Activated naive CD4-positive, alpha-beta T cell treated with anti-CD3 and anti-CD28 coated beads, Interleukin-2, amount 50 U/mL, for 72 hours (primary cell): ENCODE results near the gene TIAM1. TPM values are rescaled to one million over a fixed set of nuclear protein-coding genes. Genes with fewer than 3 reads are reported as not detected.

Experiments
- ATAC-seq, 2 donors: fragments of 150-1000 bp; cut with Tn5 transposase; 2 replicates each; pipeline ENCODE4 v1.10.0; 2021; ENCODE audit warnings: mild to moderate bottlenecking in 2 of 2, moderate library complexity in 2 of 2
- DNase-seq, 2 donors: peaks; one replicate each; pipeline ENCODE4 v3.0.0; 2021 to 2022; ENCODE audit warnings: low spot score in 2 of 2
- H3K27ac Mint-ChIP-seq, 2 donors: one replicate each; pipeline ENCODE4 v1.8.0; 2022; ENCODE audit warnings: mild to moderate bottlenecking in 2 of 2, mixed read lengths in 2 of 2
- H3K36me3 Mint-ChIP-seq, 2 donors: one replicate each; pipeline ENCODE4 v1.8.0; 2022; ENCODE audit warnings: mixed read lengths in 2 of 2
- H3K9me3 Mint-ChIP-seq, 2 donors: one replicate each; pipeline ENCODE4 v1.8.0; 2022; ENCODE audit warnings: mixed read lengths in 2 of 2
- total RNA-seq, 2 donors: library from RNA; stranded (reverse); gene quantifications; one replicate each; pipeline ENCODE4 v1.2.3, GENCODE V29; 2022

The TIAM1 gene
- total RNA-seq, 2 donors from 2014 or later: 43.7 to 70.6 TPM

DNA sequence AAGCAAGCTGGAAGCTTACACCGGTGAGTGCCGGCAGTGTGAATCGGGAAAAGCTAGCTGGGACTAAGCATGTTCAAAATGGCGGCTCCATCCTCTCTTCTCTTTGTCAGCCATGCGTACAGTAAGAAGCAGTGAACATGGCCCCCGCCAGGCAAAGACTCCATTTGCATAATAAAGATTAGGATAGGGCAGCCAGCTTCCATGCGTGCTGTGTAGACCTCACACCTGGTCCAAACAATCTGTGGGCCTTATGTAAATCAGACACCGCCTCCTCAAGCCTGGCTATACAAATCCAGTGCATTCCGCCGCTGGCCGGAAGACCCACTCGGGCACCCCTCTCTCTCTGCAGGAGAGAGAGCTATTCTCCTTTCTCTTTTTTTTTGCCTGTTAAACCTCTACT lies 150.3 kb downstream of the TIAM1 start:
- Mint-ChIP-seq H3K27ac (peak overlapping the region; percentile 48 to 90), H3K36me3 (peaks cover 12 to 30% of the 10 kb centered on the region in 2 donors), H3K9me3 (no peaks in the 10 kb centered on the region)
- ATAC-seq (no peak), DNase-seq (no peak)

DNA sequence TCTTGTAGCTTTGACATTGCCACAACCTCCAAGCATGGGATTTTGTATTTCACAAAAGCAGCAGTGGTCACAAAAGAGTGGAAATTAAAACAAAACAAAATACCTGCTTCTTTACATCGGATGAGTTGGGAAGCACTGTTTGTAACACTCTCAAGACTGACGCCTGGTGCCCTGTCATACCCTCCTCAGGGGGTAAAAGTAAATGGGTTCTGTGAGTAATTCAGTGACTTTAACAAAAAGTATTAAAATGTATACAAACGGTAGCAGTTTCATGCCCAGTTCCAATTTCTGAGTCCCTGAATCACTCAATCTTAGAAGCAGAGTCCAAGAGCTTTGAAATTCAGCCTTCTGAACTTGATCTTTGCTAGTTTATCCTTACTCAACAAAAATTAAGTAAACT lies 152.5 kb downstream of the TIAM1 start:
- Mint-ChIP-seq H3K9me3 (no peaks in the 10 kb centered on the region), H3K27ac (peak overlapping the region in 1 of 2 donors; percentile 97), H3K36me3 (peaks cover 23 to 42% of the 10 kb centered on the region in 2 donors)
- DNase-seq (no peak), ATAC-seq (peak; percentile 60 to 66)

DNA sequence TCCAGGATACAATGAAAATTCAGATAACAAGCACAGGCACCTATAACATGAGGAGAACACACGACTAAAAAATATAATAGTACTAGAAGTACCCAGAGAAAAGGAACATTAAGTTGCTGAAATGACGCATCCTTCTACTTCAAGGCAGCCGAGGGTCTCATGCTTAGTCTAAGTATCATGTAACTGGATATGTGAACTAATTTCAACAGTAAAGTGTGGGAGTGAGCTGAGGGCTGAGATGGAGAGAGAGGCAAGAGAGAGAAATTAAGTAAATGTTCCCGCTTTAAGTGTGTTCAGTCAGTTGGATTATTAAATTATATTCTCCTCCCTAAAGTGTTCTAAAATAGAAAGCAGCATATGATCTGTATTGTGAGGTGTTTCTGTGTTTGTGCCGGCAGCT lies 153.5 kb downstream of the TIAM1 start:
- H3K36me3 Mint-ChIP-seq: peaks cover 23 to 50% of the 10 kb centered on the region in 2 donors
- peak overlapping the region in 1 of 2 donors; percentile 97 for H3K27ac Mint-ChIP-seq
- DNase-seq (no peak), ATAC-seq (peak in 1 of 2 donors; percentile 27)
- H3K9me3 Mint-ChIP-seq: no peaks in the 10 kb centered on the region

DNA sequence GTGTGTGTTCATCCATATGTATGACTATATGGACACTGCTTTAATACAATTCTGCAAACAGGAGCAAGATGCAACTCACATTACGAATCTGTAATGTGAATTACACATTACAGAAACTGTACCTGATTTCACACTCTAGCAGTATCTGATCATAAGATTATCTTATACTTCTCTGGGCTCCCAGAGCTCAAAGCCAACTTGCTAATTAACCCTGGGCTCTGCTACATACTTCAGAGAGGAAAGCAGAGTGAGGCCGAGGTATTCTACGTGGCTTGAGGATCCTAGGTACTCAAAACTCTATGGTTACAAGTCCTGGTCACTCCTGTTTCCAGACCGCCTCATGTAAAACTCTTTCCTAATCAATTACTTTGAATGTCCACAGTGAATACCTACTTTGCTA lies 156.6 kb downstream of the TIAM1 start:
- ATAC-seq (no peak), DNase-seq (no peak)
- peaks cover 23 to 41% of the 10 kb centered on the region in 2 donors for H3K36me3 Mint-ChIP-seq
- H3K9me3 Mint-ChIP-seq: no peaks in the 10 kb centered on the region
- H3K27ac Mint-ChIP-seq: peak overlapping the region; percentile 84 to 97

DNA sequence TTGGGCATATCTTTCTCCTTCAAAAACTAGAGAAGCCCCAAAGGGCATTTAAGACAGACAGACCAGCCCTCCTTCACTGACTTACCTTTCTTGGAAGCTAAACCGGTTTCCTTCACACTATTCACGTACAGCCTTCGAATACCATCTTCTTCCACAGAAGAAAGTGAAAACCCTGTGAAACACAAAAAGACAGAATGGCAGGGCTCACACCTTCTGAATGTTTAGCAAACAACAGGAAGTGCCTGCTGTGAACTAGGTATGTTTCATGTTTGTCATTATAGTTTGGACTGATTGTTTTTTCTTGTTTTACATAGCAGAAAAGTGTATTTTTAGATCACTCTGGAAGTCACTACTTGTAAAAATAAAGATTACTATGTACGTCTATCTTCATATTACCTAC lies 157.1 kb downstream of the TIAM1 start:
- peaks cover 29 to 46% of the 10 kb centered on the region in 2 donors for H3K36me3 Mint-ChIP-seq
- no peak for ATAC-seq

DNA sequence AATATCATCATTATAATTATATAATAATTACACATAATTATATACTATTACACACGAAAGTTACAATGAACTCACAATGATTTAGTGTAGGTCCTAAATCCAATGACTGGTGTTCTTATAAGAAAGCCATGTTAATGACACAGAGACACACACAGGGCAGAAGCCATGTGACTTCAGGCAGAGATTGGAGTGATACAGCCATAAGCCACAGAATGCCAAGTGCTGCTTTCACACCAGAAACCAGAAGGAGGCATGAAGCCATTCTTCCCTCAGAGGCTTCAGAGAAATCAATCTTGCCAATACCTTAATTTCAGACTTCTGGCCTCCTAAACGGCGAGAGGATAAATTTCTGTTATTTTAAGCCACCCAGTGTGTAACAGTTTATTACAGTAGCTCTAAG lies 158.4 kb downstream of the TIAM1 start:
- DNase-seq: no peak
- ATAC-seq: peak; percentile 11 to 31
- Mint-ChIP-seq H3K36me3 (peaks cover 38 to 58% of the 10 kb centered on the region in 2 donors), H3K27ac (peak overlapping the region; percentile 84 to 97), H3K9me3 (no peaks in the 10 kb centered on the region)

More for the DNA sequence above, 157.1 kb downstream of the TIAM1 start:
- no peaks in the 10 kb centered on the region for H3K9me3 Mint-ChIP-seq
- peak overlapping the region; percentile 84 to 97 for H3K27ac Mint-ChIP-seq
- no peak for DNase-seq

DNA sequence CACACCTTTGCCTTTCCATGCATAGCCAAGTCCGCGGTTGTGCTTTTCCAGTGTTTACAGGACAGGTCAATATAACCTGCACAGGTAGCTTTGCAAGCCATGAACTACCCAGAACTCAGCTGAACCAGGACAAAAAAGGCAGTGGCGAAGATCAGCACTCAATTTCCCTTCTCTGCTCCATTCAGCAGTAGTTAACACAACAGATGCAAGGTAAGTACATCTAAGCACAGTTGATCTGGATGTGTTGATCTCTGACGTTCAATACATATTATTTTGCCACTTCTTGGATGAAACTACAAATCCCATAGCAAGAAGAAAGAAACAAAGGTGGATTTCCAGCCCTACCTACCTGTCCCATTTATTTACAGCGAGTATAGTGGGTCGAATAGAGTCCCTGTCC lies 159.2 kb downstream of the TIAM1 start:
- Mint-ChIP-seq H3K36me3 (peaks cover 38 to 65% of the 10 kb centered on the region in 2 donors), H3K9me3 (no peaks in the 10 kb centered on the region), H3K27ac (peak overlapping the region; percentile 96)
- ATAC-seq: no peak
- no peak for DNase-seq

DNA sequence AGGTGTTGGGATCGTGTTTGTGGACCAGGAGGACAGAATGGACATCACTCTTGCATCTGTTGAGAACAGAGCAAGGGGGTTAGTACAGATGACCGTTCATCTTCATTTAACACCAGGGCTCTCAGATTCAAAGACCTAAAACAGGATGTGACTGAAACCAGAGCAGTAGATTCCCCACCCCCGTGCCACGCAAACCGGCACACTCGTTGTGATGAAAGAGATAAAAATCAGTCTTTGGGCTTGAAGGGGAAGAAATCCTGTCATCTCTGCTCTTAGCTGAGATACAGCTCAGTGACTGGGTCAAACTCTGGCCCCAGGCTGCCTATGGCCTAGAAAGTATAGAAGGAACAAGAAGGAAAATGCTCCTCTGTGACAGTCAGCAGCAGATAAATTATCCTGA lies 159.6 kb downstream of the TIAM1 start:
- no peaks in the 10 kb centered on the region for H3K9me3 Mint-ChIP-seq
- H3K36me3 Mint-ChIP-seq: peaks cover 34 to 61% of the 10 kb centered on the region in 2 donors
- DNase-seq (peak; percentile 61 to 85), ATAC-seq (peak; percentile 54 to 73)
- peak overlapping the region; percentile 96 for H3K27ac Mint-ChIP-seq

DNA sequence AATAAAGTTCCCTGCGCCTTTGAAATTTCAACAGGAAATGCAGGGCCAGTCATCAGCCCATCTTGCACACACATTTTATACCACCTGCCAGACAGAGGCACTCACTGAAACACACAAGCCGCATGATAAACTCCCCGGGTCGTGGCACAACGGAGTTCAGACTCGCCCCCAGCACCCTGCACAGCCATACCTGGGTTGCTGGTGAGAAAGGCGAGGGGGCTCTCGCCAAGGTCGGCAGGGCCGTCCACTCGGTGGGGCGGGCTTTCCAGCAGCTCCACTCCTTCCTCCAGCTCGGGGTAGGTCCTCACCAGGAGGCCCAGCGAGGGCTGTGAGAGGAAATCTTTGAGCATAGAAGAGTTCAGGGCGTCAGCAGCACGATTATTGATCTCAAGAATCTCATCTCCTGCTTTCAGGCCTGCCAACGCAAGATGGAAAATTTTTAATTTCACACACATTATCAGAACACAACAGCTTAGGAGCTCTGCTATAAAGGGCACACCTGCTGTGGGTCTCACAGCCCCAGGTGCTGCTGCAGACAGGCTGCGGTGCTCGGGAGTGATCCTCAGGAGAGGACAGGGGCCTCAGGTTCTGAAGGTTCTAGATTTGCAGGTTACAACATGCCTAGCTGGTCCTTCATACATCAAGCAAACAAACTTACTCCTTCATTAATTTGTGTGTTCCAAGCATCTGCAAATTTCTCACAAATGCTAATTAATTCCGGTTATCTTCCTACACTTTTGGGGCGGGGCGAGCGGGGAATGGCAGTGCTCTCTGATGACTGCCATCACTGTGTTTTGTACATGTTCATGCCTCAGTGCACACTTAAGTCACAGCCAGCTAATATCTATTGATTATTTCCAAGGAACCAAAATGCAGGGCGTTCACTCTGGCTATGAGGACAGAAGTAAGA lies 161.6 kb downstream of the TIAM1 start:
- peak overlapping the region; percentile 96 to 100 for H3K27ac Mint-ChIP-seq
- peak; percentile 56 to 73 for ATAC-seq
- H3K9me3 Mint-ChIP-seq: no peaks in the 10 kb centered on the region
- H3K36me3 Mint-ChIP-seq: peaks cover 26 to 48% of the 10 kb centered on the region in 2 donors
- peak; percentile 53 to 72 for DNase-seq

DNA sequence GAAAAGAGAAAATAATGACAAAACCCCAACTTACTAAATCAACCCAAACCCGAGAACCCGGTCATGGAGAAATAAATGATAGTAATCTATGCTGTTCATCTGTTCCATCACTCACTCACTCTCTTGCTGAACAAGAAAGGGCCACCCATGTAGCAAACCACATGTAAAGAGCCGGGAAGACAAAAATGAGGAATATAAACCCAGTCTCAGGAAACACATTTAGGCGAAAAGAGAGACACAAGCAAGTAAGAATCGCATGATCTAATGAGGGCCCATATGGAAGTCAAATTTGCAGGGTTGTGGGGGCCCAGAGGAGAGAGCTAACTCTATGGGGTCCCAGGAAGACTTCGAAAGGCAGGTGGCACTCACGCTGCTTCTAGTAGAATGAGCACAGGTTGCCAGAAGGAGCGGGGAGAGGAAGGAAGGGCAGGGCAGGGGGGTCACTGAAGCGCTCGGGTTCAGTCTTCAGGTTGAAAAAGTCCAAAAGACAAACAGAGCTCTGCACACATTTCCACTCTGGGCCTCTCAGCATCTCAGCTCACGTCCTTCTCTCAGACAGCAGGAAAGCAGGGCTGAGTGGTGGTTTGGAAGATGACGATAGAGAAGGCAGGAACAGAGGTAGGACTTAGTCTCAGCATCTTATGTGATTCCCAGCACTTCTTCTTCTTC lies 162.8 kb downstream of the TIAM1 start:
- DNase-seq (no peak), ATAC-seq (peak in 1 of 2 donors; percentile 19)
- H3K27ac Mint-ChIP-seq: peak overlapping the region; percentile 96 to 99
- peaks cover 23 to 42% of the 10 kb centered on the region in 2 donors for H3K36me3 Mint-ChIP-seq
- no peaks in the 10 kb centered on the region for H3K9me3 Mint-ChIP-seq

DNA sequence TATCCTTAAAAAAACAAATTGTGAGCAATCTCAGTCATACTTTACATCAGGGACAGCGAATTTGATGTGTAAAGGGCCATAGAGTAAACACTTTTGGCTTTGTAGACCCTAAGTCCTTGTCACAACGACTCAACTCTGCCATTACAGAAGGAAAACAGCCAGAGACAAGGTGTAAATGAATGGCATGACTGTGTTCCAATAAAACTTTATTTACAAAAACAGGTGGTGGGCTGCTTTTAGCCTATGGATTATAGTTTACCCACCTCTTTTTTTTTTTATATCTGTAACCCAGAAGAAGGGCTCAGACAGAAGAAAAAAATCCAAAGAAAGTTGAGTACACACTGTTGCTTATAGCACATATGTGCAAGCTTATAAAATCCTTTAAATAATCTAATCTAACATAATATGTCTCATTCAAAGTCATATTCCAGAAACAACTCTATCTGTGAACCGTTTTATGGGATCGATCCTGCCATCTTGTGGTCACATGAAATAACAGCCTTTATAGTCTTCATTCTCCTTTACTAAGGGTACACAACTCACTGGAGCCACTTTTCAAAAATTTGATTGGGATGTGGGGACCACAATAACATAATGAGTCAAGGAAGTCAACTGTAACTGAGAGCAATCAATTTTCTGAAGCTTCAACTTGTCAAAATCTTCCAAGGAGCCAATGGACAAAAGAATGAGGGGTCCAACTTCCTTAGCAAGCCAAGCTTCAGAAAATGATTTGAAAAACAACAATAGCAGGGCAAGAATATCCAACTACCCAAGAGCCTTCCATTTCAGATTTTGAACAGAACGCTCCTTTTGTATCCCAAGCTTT lies 163.6 kb downstream of the TIAM1 start:
- Mint-ChIP-seq H3K36me3 (peaks cover 23 to 37% of the 10 kb centered on the region in 2 donors), H3K27ac (peak overlapping the region; percentile 96 to 99), H3K9me3 (no peaks in the 10 kb centered on the region)
- no peak for DNase-seq
- no peak for ATAC-seq

DNA sequence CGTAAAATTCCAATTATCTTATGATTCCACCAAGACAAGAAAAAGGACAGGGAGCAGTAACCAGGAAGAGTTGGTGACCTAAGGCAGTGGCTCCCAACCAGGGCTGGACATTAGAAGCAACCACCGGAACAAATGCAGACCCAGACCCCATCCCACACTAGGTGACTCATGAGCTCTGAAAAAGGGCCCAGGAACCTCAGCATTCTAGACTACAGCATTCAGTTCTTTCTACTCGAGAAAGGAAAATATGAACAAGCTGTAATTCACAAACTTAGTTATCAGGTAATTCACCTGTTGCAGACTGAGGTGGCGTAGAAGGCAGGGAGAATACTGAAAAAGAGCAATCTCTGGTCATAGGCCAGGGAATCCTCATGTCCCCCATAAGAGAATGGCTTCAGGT lies 167.3 kb downstream of the TIAM1 start:
- Mint-ChIP-seq H3K27ac (peak overlapping the region; percentile 73 to 86), H3K9me3 (no peaks in the 10 kb centered on the region), H3K36me3 (peaks cover 25 to 31% of the 10 kb centered on the region in 2 donors)
- no peak for DNase-seq
- peak; percentile 63 to 69 for ATAC-seq

DNA sequence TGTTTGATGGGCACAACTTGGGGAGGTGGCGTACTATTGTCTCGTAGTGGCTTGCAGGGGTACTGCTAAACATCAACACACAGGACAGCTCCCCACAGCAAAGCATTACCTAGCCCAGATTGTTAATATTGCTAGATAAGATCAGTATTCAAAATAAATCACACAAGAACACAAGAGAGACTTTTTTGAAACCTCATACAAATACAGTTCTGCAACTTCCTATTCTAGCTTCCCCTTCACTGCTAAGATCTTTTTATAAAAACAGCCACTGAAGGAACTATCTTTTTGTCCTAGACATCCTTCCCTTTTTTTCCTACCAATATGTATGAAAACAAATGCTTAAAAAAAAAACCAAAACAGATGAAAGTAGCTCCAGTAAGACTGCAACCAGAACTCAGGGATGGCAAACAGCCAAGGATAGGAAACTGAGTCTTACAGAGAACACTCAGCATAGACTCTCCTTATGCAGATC lies 167.9 kb downstream of the TIAM1 start:
- DNase-seq: no peak
- ATAC-seq: peak; percentile 19 to 25
- Mint-ChIP-seq H3K9me3 (no peaks in the 10 kb centered on the region), H3K36me3 (peaks cover 23 to 25% of the 10 kb centered on the region in 2 donors), H3K27ac (peak overlapping the region; percentile 73 to 86)

DNA sequence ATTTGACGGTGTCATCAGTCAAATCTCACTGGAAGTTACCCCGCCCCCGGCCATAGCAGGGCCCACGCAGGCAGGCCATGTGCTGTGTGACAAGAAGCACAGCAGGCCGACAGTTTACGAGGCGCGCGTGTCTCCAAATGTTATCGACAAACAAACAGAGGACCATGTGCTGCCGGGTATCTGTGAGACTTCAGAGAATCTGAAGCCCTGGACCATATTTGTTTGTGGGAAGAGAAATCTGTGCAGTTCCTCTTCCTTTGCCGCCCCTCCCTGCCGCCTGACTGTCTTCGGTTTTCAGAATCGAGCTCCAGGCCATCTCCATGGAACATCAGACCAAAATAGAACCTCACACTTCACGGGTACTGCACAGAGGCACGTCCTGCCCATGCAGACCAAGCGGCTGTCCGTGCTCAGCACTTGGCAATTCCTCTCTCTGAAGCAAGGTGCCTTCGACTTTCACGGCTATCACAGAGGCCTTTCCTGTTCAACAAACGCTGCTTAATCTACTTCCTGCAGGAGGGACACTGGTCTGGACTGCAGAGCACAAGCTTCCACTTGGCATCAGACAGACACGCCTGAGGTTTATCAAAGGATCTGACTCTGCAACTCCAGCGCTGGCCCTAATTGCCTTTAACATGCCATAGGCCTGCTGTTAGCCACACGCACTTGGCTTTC lies 170.0 kb downstream of the TIAM1 start:
- Mint-ChIP-seq H3K27ac (peak overlapping the region; percentile 62 to 88), H3K9me3 (no peaks in the 10 kb centered on the region), H3K36me3 (peaks cover 18 to 26% of the 10 kb centered on the region in 2 donors)
- peak; percentile 36 to 39 for ATAC-seq
- DNase-seq: no peak

DNA sequence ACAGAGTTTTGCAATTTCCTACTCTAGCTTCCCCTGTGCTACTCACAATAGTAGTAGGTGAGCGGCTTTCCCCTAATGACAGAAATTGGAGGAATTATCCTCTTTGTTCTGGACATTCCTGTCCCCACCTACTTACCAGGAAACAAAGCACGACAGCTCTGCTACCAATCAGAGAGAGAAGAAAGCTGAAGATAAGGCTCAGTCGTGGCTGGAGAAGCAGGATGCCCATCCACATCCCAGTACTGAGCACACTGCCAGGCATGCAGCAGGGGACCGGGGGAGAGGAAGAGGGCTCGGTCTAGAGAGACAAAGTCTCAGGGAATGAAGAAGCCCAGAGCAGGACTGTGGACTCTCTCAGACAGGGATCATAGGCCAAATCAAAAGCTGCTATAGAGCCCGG lies 171.7 kb downstream of the TIAM1 start:
- Mint-ChIP-seq H3K9me3 (no peaks in the 10 kb centered on the region), H3K27ac (peak overlapping the region; percentile 6 to 62), H3K36me3 (peaks cover 18 to 39% of the 10 kb centered on the region in 2 donors)
- no peak for ATAC-seq
- no peak for DNase-seq
